ENCODE results near the gene HS3ST5. TPM values are rescaled to one million over a fixed set of nuclear protein-coding genes. Genes with fewer than 3 reads are reported as not detected.

Gene HS3ST5
- total and polyA plus RNA-seq, 4 donors: 0.02 to 0.18 (median 0.04) TPM; not detected in 1

DNA sequence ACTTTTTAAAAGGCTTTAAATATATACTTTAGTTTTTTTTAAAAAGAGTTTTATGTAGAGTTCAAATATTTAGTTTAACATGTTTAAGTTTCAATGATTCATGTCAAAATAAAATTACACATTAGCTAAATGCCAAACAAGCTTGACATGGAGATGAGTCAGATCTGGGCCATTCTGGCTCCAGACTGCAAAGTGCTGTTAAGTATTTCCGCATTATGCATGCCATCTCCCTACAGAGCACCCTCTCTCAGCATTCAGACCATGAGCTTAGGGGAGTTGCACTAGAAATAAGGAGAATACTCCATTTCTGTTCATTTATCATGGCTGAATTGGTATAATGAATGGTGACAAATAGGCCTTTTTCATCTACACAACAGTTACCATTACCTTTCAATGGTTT is 21.5 kb upstream of the HS3ST5 start:
- WGBS, 2 donors: 78 to 87% methylated on average over 1 of the region's 1 CpG
- no peaks in the 10 kb centered on the region for H3K27me3 ChIP-seq (ENCODE audit: control insufficient read depth in 3 of 3, insufficient read depth in 3 of 3, low read length in 2 of 3)
- no peaks in the 10 kb centered on the region for H3K36me3 ChIP-seq (ENCODE audit: control insufficient read depth in 4 of 4, insufficient read depth in 4 of 4, low read length in 4 of 4)
- TF ChIP-seq, protein P1, sequence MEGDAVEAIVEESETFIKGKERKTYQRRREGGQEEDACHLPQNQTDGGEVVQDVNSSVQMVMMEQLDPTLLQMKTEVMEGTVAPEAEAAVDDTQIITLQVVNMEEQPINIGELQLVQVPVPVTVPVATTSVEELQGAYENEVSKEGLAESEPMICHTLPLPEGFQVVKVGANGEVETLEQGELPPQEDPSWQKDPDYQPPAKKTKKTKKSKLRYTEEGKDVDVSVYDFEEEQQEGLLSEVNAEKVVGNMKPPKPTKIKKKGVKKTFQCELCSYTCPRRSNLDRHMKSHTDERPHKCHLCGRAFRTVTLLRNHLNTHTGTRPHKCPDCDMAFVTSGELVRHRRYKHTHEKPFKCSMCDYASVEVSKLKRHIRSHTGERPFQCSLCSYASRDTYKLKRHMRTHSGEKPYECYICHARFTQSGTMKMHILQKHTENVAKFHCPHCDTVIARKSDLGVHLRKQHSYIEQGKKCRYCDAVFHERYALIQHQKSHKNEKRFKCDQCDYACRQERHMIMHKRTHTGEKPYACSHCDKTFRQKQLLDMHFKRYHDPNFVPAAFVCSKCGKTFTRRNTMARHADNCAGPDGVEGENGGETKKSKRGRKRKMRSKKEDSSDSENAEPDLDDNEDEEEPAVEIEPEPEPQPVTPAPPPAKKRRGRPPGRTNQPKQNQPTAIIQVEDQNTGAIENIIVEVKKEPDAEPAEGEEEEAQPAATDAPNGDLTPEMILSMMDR (IDR thresholded peaks at IDR 0.05; ENCODE audit: control extremely low read depth, extremely low read depth): no peak
- no peak overlapping the region for H3K4me3 ChIP-seq
- peaks cover 0 to 7% (median 0%) of the 10 kb centered on the region in 5 donors for H3K4me1 ChIP-seq (ENCODE audit: control insufficient read depth in 5 of 5, insufficient read depth in 5 of 5, low read length in 5 of 5)
- no peak overlapping the region for H3K27ac ChIP-seq (ENCODE audit: low read depth in 1 of 2, low read length in 1 of 2)
- H3K9ac ChIP-seq (ENCODE audit: insufficient read depth in 1 of 2, low read length in 2 of 2): no peak overlapping the region
- DNase-seq (peak in 1 of 3 donors; percentile 13), ATAC-seq (ENCODE audit: insufficient read depth, low FRiP score) (no peak)
- H3K9me3 ChIP-seq (ENCODE audit: control insufficient read depth in 4 of 4, insufficient read depth in 3 of 4, low read length in 3 of 4): no peaks in the 10 kb centered on the region

DNA sequence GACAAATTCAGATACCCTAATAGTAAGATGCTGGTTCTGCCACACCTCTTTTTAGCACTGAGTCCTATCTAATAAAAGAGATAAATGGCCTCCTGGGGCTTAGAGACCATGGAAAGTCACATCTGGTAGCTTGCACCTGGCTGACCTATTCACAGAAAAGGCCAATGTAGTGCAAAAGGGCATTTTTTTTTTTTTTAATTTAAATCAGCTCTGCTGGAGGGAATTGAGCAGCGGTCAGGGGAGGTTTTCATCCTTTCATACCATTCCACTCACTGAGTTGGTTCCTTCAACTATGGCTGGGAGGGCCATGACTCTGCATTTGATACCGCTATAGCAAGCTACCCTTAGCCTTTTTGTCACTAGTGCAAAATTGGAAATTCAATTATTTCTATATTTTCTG is 20.1 kb upstream of the HS3ST5 start:
- TF ChIP-seq, protein P1 (IDR thresholded peaks at IDR 0.05; ENCODE audit: control extremely low read depth, extremely low read depth): no peak
- Histone ChIP-seq H3K36me3 (ENCODE audit: control insufficient read depth in 4 of 4, insufficient read depth in 4 of 4, low read length in 4 of 4) (no peaks in the 10 kb centered on the region), H3K9me3 (ENCODE audit: control insufficient read depth in 4 of 4, insufficient read depth in 3 of 4, low read length in 3 of 4) (no peaks in the 10 kb centered on the region), H3K4me3 (no peak overlapping the region), H3K27me3 (ENCODE audit: control insufficient read depth in 3 of 3, insufficient read depth in 3 of 3, low read length in 2 of 3) (no peaks in the 10 kb centered on the region), H3K27ac (ENCODE audit: low read depth in 1 of 2, low read length in 1 of 2) (no peak overlapping the region), H3K4me1 (ENCODE audit: control insufficient read depth in 5 of 5, insufficient read depth in 5 of 5, low read length in 5 of 5) (peaks cover 0 to 7% (median 0%) of the 10 kb centered on the region in 5 donors), H3K9ac (ENCODE audit: insufficient read depth in 1 of 2, low read length in 2 of 2) (no peak overlapping the region)
- no peak for ATAC-seq (ENCODE audit: insufficient read depth, low FRiP score)
- no peak for DNase-seq
- 91 to 100% methylated on average over 2 of the region's 2 CpGs for WGBS, 2 donors

DNA sequence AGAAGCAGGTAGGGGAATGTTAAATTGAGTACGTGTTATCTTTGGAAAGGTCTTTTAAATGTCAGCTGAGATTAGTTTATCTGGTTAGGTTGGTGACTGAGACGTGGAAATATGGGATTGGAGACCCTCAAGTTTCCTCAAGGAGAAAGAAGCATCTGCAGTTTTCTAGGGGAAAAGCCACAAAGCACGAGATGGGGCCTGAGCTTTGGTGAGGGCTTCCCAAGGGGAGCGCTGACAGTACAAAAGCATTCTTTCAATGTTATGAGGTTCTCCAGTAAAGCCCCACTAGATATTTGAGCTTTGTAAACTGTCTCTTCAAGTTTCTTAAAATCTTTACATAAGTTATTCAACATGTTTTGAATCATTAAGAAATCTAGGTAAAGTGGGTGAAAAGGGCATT is 19.6 kb upstream of the HS3ST5 start:
- 76 to 85% methylated on average over 4 of the region's 4 CpGs for WGBS, 2 donors
- TF ChIP-seq, protein P1 (IDR thresholded peaks at IDR 0.05; ENCODE audit: control extremely low read depth, extremely low read depth): no peak
- Histone ChIP-seq H3K36me3 (ENCODE audit: control insufficient read depth in 4 of 4, insufficient read depth in 4 of 4, low read length in 4 of 4) (no peaks in the 10 kb centered on the region), H3K27me3 (ENCODE audit: control insufficient read depth in 3 of 3, insufficient read depth in 3 of 3, low read length in 2 of 3) (no peaks in the 10 kb centered on the region), H3K4me1 (ENCODE audit: control insufficient read depth in 5 of 5, insufficient read depth in 5 of 5, low read length in 5 of 5) (peaks cover 0 to 7% (median 0%) of the 10 kb centered on the region in 5 donors), H3K9me3 (ENCODE audit: control insufficient read depth in 4 of 4, insufficient read depth in 3 of 4, low read length in 3 of 4) (no peaks in the 10 kb centered on the region), H3K9ac (ENCODE audit: insufficient read depth in 1 of 2, low read length in 2 of 2) (no peak overlapping the region), H3K27ac (ENCODE audit: low read depth in 1 of 2, low read length in 1 of 2) (no peak overlapping the region), H3K4me3 (no peak overlapping the region)
- ATAC-seq (ENCODE audit: insufficient read depth, low FRiP score) (no peak), DNase-seq (no peak)

DNA sequence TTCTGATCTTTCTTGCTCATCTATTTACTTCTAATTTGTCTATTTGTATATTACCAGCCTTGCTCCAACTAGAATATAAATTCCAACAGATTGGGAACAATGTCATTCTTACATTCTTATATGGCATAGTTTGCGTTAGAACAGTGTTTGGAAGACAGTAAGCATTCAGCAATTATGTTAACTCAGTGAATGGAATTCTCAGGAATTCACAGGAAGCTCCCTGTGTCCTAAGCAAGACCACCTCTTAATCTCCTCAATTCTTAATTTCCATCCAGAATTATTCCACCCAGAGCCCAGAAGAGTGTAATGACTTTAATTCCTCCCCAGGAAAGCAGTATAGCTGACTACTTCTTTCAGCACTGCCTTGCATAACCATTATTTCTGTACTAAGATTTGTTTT is 18.2 kb upstream of the HS3ST5 start:
- Histone ChIP-seq H3K36me3 (ENCODE audit: control insufficient read depth in 4 of 4, insufficient read depth in 4 of 4, low read length in 4 of 4) (no peaks in the 10 kb centered on the region), H3K4me3 (no peak overlapping the region), H3K27me3 (ENCODE audit: control insufficient read depth in 3 of 3, insufficient read depth in 3 of 3, low read length in 2 of 3) (no peaks in the 10 kb centered on the region), H3K9ac (ENCODE audit: insufficient read depth in 1 of 2, low read length in 2 of 2) (no peak overlapping the region), H3K27ac (ENCODE audit: low read depth in 1 of 2, low read length in 1 of 2) (no peak overlapping the region), H3K9me3 (ENCODE audit: control insufficient read depth in 4 of 4, insufficient read depth in 3 of 4, low read length in 3 of 4) (no peaks in the 10 kb centered on the region), H3K4me1 (ENCODE audit: control insufficient read depth in 5 of 5, insufficient read depth in 5 of 5, low read length in 5 of 5) (peaks cover 0 to 7% (median 0%) of the 10 kb centered on the region in 5 donors)
- DNase-seq (no peak), ATAC-seq (ENCODE audit: insufficient read depth, low FRiP score) (no peak)
- TF ChIP-seq, protein P1 (IDR thresholded peaks at IDR 0.05; ENCODE audit: control extremely low read depth, extremely low read depth): no peak
- 68 to 76% methylated on average over 1 of the region's 1 CpG for WGBS, 2 donors
